GM19455 (cell line): ENCODE measurements around the gene PARP8.
"Not testable (repeated sequence)": the region's sequence is repeated elsewhere in the genome, so short reads cannot be mapped to it uniquely, and the experiment has no call there.

Experiments used
- ATAC-seq: cut with Tn5 transposase; IDR thresholded peaks from one replicate; pipeline ENCODE4 v1.9.1; 2021; ENCODE audit not compliant: unreplicated experiment

The PARP8 gene

GRCh38 chr5:50684721-50685120 is 18.3 kb downstream of the PARP8 start:
- no peak for ATAC-seq

GRCh38 chr5:50687548-50687947 is 21.1 kb downstream of the PARP8 start:
- ATAC-seq = no peak

GRCh38 chr5:50691399-50692016 is 25.1 kb downstream of the PARP8 start:
- ATAC-seq = no peak

- ATAC-seq = no peak
These were observed 27.7 kb downstream of the PARP8 start for GRCh38 chr5:50694027-50694590.

GRCh38 chr5:50694626-50695025 is 28.2 kb downstream of the PARP8 start:
- not testable (repeated sequence) for ATAC-seq

GRCh38 chr5:50697739-50698138 is 31.3 kb downstream of the PARP8 start:
- peak; percentile 63 for ATAC-seq

- ATAC-seq = no peak
These were observed 33.3 kb downstream of the PARP8 start for GRCh38 chr5:50699737-50700136.

- ATAC-seq = no peak
These were observed 34.3 kb downstream of the PARP8 start for GRCh38 chr5:50700706-50701105.

GRCh38 chr5:50702615-50703366 is 36.4 kb downstream of the PARP8 start:
- ATAC-seq = no peak

GRCh38 chr5:50703367-50703666 is 36.9 kb downstream of the PARP8 start:
- ATAC-seq = no peak

GRCh38 chr5:50704730-50705129 is 38.3 kb downstream of the PARP8 start:
- ATAC-seq = no peak

GRCh38 chr5:50709471-50709870 is 43.0 kb downstream of the PARP8 start:
- no peak for ATAC-seq

GRCh38 chr5:50710838-50711237 is 44.4 kb downstream of the PARP8 start:
- ATAC-seq = peak; percentile 6

GRCh38 chr5:50711280-50711679 is 44.8 kb downstream of the PARP8 start:
- peak; percentile 98 for ATAC-seq

GRCh38 chr5:50712479-50712878 is 46.0 kb downstream of the PARP8 start:
- ATAC-seq = no peak

GRCh38 chr5:50715001-50715400 is 48.6 kb downstream of the PARP8 start:
- no peak for ATAC-seq

- no peak for ATAC-seq
These were observed 49.7 kb downstream of the PARP8 start for GRCh38 chr5:50716134-50716533.

GRCh38 chr5:50717651-50718050 is 51.2 kb downstream of the PARP8 start:
- ATAC-seq = no peak

- ATAC-seq = no peak
These were observed 53.7 kb downstream of the PARP8 start for GRCh38 chr5:50720061-50720710.

GRCh38 chr5:50722223-50722622 is 55.8 kb downstream of the PARP8 start:
- no peak for ATAC-seq

- no peak for ATAC-seq
These were observed 57.8 kb downstream of the PARP8 start for GRCh38 chr5:50724262-50724661.
